MM.1S (cell line): Measurements from ENCODE around the gene SUPV3L1.

Experiments
- DNase-seq: peaks from one replicate; pipeline ENCODE4 v3.0.0-alpha.2; 2015
- H2AFZ ChIP-seq: fragments of 300-600 bp; sonication (generic); 2 replicates; pipeline ENCODE4 v1.6.0; 2016; ENCODE audit warnings: antibody characterized with exemption, low read length
- H3F3A ChIP-seq: fragments of 300-600 bp; sonication (generic); 2 replicates; pipeline ENCODE4 v1.6.1; 2016; ENCODE audit warnings: mild to moderate bottlenecking, antibody characterized with exemption, low read length, moderate library complexity, mixed read lengths; ENCODE audit not compliant: insufficient read depth
- H3K27ac ChIP-seq: fragments of 300-600 bp; sonication (generic); 2 replicates; pipeline ENCODE4 v1.5.1; 2016; ENCODE audit warnings: mild to moderate bottlenecking, low read length
- H3K27me3 ChIP-seq: fragments of 300-600 bp; sonication (generic); replicated peaks from 2 replicates; pipeline ENCODE4 v1.6.0; 2016; ENCODE audit warnings: low read length; ENCODE audit not compliant: insufficient read depth
- H3K36me3 ChIP-seq: fragments of 300-600 bp; sonication (generic); replicated peaks from 2 replicates; pipeline ENCODE4 v1.6.1; 2016; ENCODE audit warnings: mild to moderate bottlenecking, low read length, mixed read lengths; ENCODE audit not compliant: insufficient read depth
- H3K4me1 ChIP-seq: fragments of 300-600 bp; sonication (generic); 2 replicates; pipeline ENCODE4 v1.6.1; 2016; ENCODE audit warnings: low read length, mixed read lengths
- H3K4me2 ChIP-seq: fragments of 300-600 bp; sonication (generic); 2 replicates; pipeline ENCODE4 v1.6.0; 2016; ENCODE audit warnings: low read depth, low read length
- H3K4me3 ChIP-seq: fragments of 300-600 bp; sonication (generic); 2 replicates; pipeline ENCODE4 v1.5.1; 2016; ENCODE audit warnings: low read length, mixed read lengths
- H3K79me2 ChIP-seq: fragments of 300-600 bp; sonication (generic); 2 replicates; pipeline ENCODE4 v1.6.1; 2016; ENCODE audit warnings: mixed run types, low read length, mixed read lengths
- H3K9ac ChIP-seq: fragments of 300-600 bp; sonication (generic); 2 replicates; pipeline ENCODE4 v1.6.1; 2016; ENCODE audit warnings: low read length, mixed read lengths
- H3K9me2 ChIP-seq: fragments of 300-600 bp; sonication (generic); replicated peaks from 2 replicates; pipeline ENCODE4 v1.6.1; 2016; ENCODE audit warnings: mild to moderate bottlenecking, low read length, mixed read lengths; ENCODE audit not compliant: insufficient read depth
- H3K9me3 ChIP-seq: fragments of 300-600 bp; sonication (generic); replicated peaks from 2 replicates; pipeline ENCODE4 v1.6.1; 2016; ENCODE audit warnings: mild to moderate bottlenecking, low read length, mixed read lengths; ENCODE audit not compliant: insufficient read depth
- H4K20me1 ChIP-seq: fragments of 300-600 bp; sonication (generic); 2 replicates; pipeline ENCODE4 v1.6.1; 2016; ENCODE audit warnings: mild to moderate bottlenecking, low read length, moderate library complexity, mixed read lengths; ENCODE audit not compliant: insufficient read depth
- CTCF ChIP-seq: fragments of 300-600 bp; sonication (generic); IDR thresholded peaks from 2 replicates; pipeline ENCODE4 v1.5.1; 2016; ENCODE audit warnings: antibody characterized with exemption, low read length, mixed read lengths
- EZH2 ChIP-seq: fragments of 300-600 bp; sonication (generic); optimal IDR thresholded peaks from 2 replicates; pipeline ENCODE3; 2017; ENCODE audit warnings: low read depth, mild to moderate bottlenecking, antibody characterized with exemption, low read length, mixed read lengths
- EZH2phosphoT487 ChIP-seq: fragments of 300-600 bp; sonication (generic); IDR thresholded peaks from 2 replicates; pipeline ENCODE4 v1.6.1; 2018; ENCODE audit warnings: antibody characterized with exemption, low read length

The SUPV3L1 gene

DNA sequence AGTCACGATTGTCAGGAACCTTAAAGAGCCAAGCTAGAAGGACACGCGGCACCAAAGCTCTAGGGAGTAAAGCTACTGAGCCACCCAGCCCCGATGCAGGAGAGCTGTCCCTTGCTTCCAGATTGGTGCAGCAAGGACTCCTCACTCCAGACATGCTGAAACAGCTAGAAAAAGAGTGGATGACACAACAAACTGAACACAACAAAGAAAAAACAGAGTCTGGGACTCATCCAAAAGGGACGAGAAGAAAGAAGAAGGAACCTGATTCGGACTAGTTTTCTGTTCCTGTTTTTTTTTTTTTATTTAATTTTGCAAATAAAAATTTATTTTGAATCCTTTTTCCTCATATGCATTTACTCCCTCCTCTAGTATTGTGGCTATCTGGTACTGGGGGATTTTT, 28.7 kb downstream of the SUPV3L1 start:
- 0 out of 2 replicates have a peak, but pooled peaks cover 6% of the 10 kb centered on the region for H3K36me3 ChIP-seq
- H3K4me1 ChIP-seq = peaks cover 10% of the 10 kb centered on the region; the same call in 1 of the 2 replicates
- TF ChIP-seq EZH2 (no peak), CTCF (no peak), EZH2phosphoT487 (no peak)
- H3K9me3 ChIP-seq = no peaks in the 10 kb centered on the region
- H4K20me1 ChIP-seq = no peaks in the 10 kb centered on the region
- DNase-seq = no peak
- H3F3A ChIP-seq = no peaks in the 10 kb centered on the region
- no peak overlapping the region for H3K27ac ChIP-seq
- H3K9me2 ChIP-seq = no peaks in the 10 kb centered on the region
- H3K79me2 ChIP-seq = no peaks in the 10 kb centered on the region
- H3K4me2 ChIP-seq = no peak overlapping the region
- H3K9ac ChIP-seq = no peak overlapping the region
- H3K27me3 ChIP-seq = no peaks in the 10 kb centered on the region
- no peak overlapping the region for H2AFZ ChIP-seq
- no peak overlapping the region for H3K4me3 ChIP-seq

GRCh38 chr10:69209787-69210484, 29.9 kb downstream of the SUPV3L1 start:
- H3K4me3 ChIP-seq = no peak overlapping the region
- no peaks in the 10 kb centered on the region for H3K9me3 ChIP-seq
- H3K9ac ChIP-seq = no peak overlapping the region
- H3K4me1 ChIP-seq = peaks cover 12% of the 10 kb centered on the region; the same call in 1 of the 2 replicates
- no peaks in the 10 kb centered on the region for H3K9me2 ChIP-seq
- H2AFZ ChIP-seq = no peak overlapping the region
- TF ChIP-seq CTCF = no peak
- no peak for TF ChIP-seq EZH2phosphoT487
- TF ChIP-seq EZH2 = no peak
- no peak for DNase-seq
- no peaks in the 10 kb centered on the region for H3K79me2 ChIP-seq
- H4K20me1 ChIP-seq = no peaks in the 10 kb centered on the region
- no peak overlapping the region for H3K4me2 ChIP-seq
- no peaks in the 10 kb centered on the region for H3K27me3 ChIP-seq
- H3F3A ChIP-seq = no peaks in the 10 kb centered on the region
- 0 out of 2 replicates have a peak, but pooled peaks cover 3% of the 10 kb centered on the region for H3K36me3 ChIP-seq
- H3K27ac ChIP-seq = no peak overlapping the region

DNA sequence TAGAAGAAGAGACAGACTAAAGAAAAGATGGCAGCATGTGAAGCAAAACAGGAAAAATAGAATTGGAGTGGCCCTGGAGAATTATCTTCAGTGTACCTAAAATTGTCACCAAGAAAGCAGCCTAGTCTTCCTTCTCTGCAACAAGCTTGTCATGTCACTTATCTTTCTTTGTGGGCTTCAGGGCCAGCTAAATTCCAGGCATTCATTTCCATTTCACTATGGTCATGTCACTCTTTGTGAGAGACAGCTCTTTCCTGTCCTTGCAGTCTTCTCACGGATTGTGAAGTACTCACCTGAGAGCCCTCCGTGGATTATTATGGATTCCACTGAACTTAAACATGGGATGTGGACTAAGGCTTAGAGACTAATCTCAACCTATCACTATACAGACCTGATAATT, 31.1 kb downstream of the SUPV3L1 start:
- H4K20me1 ChIP-seq = no peaks in the 10 kb centered on the region
- peaks cover 8% of the 10 kb centered on the region for H3F3A ChIP-seq
- H3K9ac ChIP-seq = no peak overlapping the region
- H3K79me2 ChIP-seq = no peaks in the 10 kb centered on the region
- H3K4me1 ChIP-seq = peaks cover 20% of the 10 kb centered on the region
- H3K4me3 ChIP-seq = no peak overlapping the region
- H3K4me2 ChIP-seq = no peak overlapping the region
- no peak overlapping the region for H3K27ac ChIP-seq
- H3K9me2 ChIP-seq = no peaks in the 10 kb centered on the region
- TF ChIP-seq CTCF = no peak
- TF ChIP-seq EZH2phosphoT487 = no peak
- no peak for TF ChIP-seq EZH2
- 0 out of 2 replicates have a peak, but pooled peaks cover 3% of the 10 kb centered on the region for H3K36me3 ChIP-seq
- H3K27me3 ChIP-seq = no peaks in the 10 kb centered on the region
- H3K9me3 ChIP-seq = no peaks in the 10 kb centered on the region
- DNase-seq = no peak
- no peak overlapping the region for H2AFZ ChIP-seq
